GM23338 (cell line): ENCODE measurements around the gene GTF2E1. TPM values are rescaled to one million over a fixed set of nuclear protein-coding genes. Genes with fewer than 3 reads are reported as not detected.

Experiments
- ATAC-seq: fragments of 200-7000 bp; cut with Tn5 transposase; 3 replicates; pipeline ENCODE4 v1.9.1; 2020
- DNase-seq: peaks from one replicate; pipeline ENCODE4 v3.0.0-alpha.2; 2015; ENCODE audit warnings: low spot score
- H2AFZ ChIP-seq: fragments of 200-600 bp; sonication (generic); 2 replicates; pipeline ENCODE4 v1.8.0; 2016; ENCODE audit warnings: antibody characterized with exemption, mild to moderate bottlenecking, moderate library complexity
- H3F3A ChIP-seq: fragments of 200-600 bp; sonication (generic); replicated peaks from 2 replicates; pipeline ENCODE4 v1.8.0; 2017; ENCODE audit warnings: antibody characterized with exemption, mixed run types, low read depth
- H3K27ac ChIP-seq: fragments of 200-600 bp; sonication (generic); 2 replicates; pipeline ENCODE4 v1.6.1; 2016; ENCODE audit warnings: low read depth
- H3K27me3 ChIP-seq: fragments of 200-600 bp; sonication (generic); 2 replicates; pipeline ENCODE4 v1.8.0; 2016; ENCODE audit warnings: mild to moderate bottlenecking, mixed run types, moderate library complexity; ENCODE audit not compliant: insufficient read depth
- H3K36me3 ChIP-seq: fragments of 200-600 bp; sonication (generic); 2 replicates; pipeline ENCODE4 v1.8.0; 2016; ENCODE audit warnings: mild to moderate bottlenecking; ENCODE audit not compliant: insufficient read depth
- H3K4me1 ChIP-seq: fragments of 200-600 bp; sonication (generic); 2 replicates; pipeline ENCODE4 v1.8.0; 2016; ENCODE audit warnings: mild to moderate bottlenecking, moderate library complexity; ENCODE audit not compliant: insufficient read depth
- H3K4me2 ChIP-seq: fragments of 200-600 bp; sonication (generic); 2 replicates; pipeline ENCODE4 v1.7.1; 2017; ENCODE audit warnings: mixed run types
- H3K4me3 ChIP-seq: fragments of 200-600 bp; sonication (generic); 2 replicates; pipeline ENCODE4 v1.6.1; 2016; ENCODE audit warnings: mixed run types
- H3K79me2 ChIP-seq: fragments of 200-600 bp; sonication (generic); replicated peaks from 2 replicates; pipeline ENCODE4 v1.8.0; 2017; ENCODE audit warnings: mild to moderate bottlenecking; ENCODE audit not compliant: insufficient read depth
- H3K9me2 ChIP-seq: fragments of 200-600 bp; sonication (generic); 2 replicates; pipeline ENCODE4 v1.8.0; 2017; ENCODE audit not compliant: insufficient read depth
- H4K20me1 ChIP-seq: fragments of 200-600 bp; sonication (generic); replicated peaks from 2 replicates; pipeline ENCODE4 v1.8.0; 2017; ENCODE audit warnings: mild to moderate bottlenecking; ENCODE audit not compliant: insufficient read depth
- H3K27ac Mint-ChIP-seq: 2 replicates; pipeline ENCODE4 v1.8.0; 2020; ENCODE audit warnings: inconsistent platforms, mild to moderate bottlenecking, moderate library complexity, mixed read lengths
- H3K27me3 Mint-ChIP-seq: 3 replicates; pipeline ENCODE4 v1.8.0; 2022; ENCODE audit warnings: low read depth, mild to moderate bottlenecking, moderate library complexity, mixed read lengths, inconsistent platforms; ENCODE audit not compliant: insufficient read depth, poor library complexity
- H3K36me3 Mint-ChIP-seq: 3 replicates; pipeline ENCODE4 v1.8.0; 2021; ENCODE audit warnings: low read depth, mild to moderate bottlenecking, inconsistent platforms, moderate library complexity, mixed read lengths
- H3K4me1 Mint-ChIP-seq: 3 replicates; pipeline ENCODE4 v1.8.0; 2020; ENCODE audit warnings: mild to moderate bottlenecking, inconsistent platforms, mixed read lengths
- H3K4me3 Mint-ChIP-seq: 3 replicates; pipeline ENCODE4 v1.8.0; 2021; ENCODE audit warnings: moderate library complexity, mild to moderate bottlenecking, inconsistent platforms, mixed read lengths
- H3K9me3 Mint-ChIP-seq: 3 replicates; pipeline ENCODE4 v1.8.0; 2020; ENCODE audit warnings: moderate library complexity, mild to moderate bottlenecking, inconsistent platforms, mixed read lengths
- CREB1 ChIP-seq: fragments of 250-450 bp; sonication (Bioruptor Pico); IDR thresholded peaks from 2 replicates; pipeline ENCODE4 v1.5.0; 2020; ENCODE audit warnings: low read depth, mild to moderate bottlenecking, moderate library complexity
- CTCF ChIP-seq, 2 experiments: fragments of 200-600 bp in 1 of 2; sonication (generic) in 1 of 2; conservative IDR thresholded peaks; 2 replicates each; pipeline versions ENCODE4 v1.5.1 to v1.6.1; 2016 to 2017; ENCODE audit warnings: antibody characterized with exemption in 2 of 2, low read depth in 2 of 2, mild to moderate bottlenecking in 2 of 2, moderate library complexity in 1 of 2
- ETS1 ChIP-seq: IDR thresholded peaks from 2 replicates; pipeline ENCODE4 v1.6.1; 2016; ENCODE audit warnings: antibody characterized with exemption
- EZH2phosphoT487 ChIP-seq: fragments of 200-600 bp; sonication (generic); IDR thresholded peaks from one replicate; pipeline ENCODE4 v1.8.1; 2018; ENCODE audit warnings: antibody characterized with exemption; ENCODE audit not compliant: unreplicated experiment
- JUNB ChIP-seq: IDR thresholded peaks from one replicate; pipeline ENCODE4 v1.6.1; 2016; ENCODE audit warnings: antibody characterized with exemption; ENCODE audit not compliant: unreplicated experiment
- NANOG ChIP-seq: IDR thresholded peaks from 2 replicates; pipeline ENCODE4 v1.6.1; 2016; ENCODE audit warnings: antibody characterized with exemption, borderline replicate concordance
- POLR2AphosphoS5 ChIP-seq: IDR thresholded peaks from 2 replicates; pipeline ENCODE4 v1.6.1; 2016; ENCODE audit warnings: antibody characterized with exemption, low read depth
- STAT1 ChIP-seq: IDR thresholded peaks from one replicate; pipeline ENCODE4 v1.6.1; 2016; ENCODE audit warnings: antibody characterized with exemption; ENCODE audit not compliant: unreplicated experiment
- ZNF114 ChIP-seq: fragments of 250-450 bp; sonication (Bioruptor Pico); IDR thresholded peaks from 2 replicates; pipeline ENCODE4 v1.5.0; 2020; ENCODE audit warnings: mild to moderate bottlenecking, moderate library complexity
- ZNF331 ChIP-seq: fragments of 250-450 bp; sonication (Bioruptor Pico); IDR thresholded peaks from 2 replicates; pipeline ENCODE4 v1.5.0; 2020; ENCODE audit warnings: low read depth, mild to moderate bottlenecking, moderate library complexity
- ZNF462 ChIP-seq: fragments of 250-450 bp; sonication (Bioruptor Pico); IDR thresholded peaks from 2 replicates; pipeline ENCODE4 v1.5.0; 2020; ENCODE audit warnings: mild to moderate bottlenecking, moderate library complexity
- polyA plus RNA-seq: library from polyadenylated mRNA; unstranded; fragments of >200 nt; fragmentation: Nextera tagmentation; extraction: Ambion mirVana; gene quantifications from 2 replicates; pipeline ENCODE4 v1.2.1, GENCODE V29; 2016
- total RNA-seq: library from RNA; depleted of rRNA; stranded (reverse); fragments of >200 nt; shearing (Covaris generic); gene quantifications from 2 replicates; pipeline ENCODE4 v1.2.3, GENCODE V29; 2014

GTF2E1 gene
- total and polyA plus RNA-seq, 2 experiments from 2014 or later = 24.3 to 69.0 TPM

- Histone ChIP-seq H3K27ac (no peak overlapping the region), H3K9me2 (no peaks in the 10 kb centered on the region), H3K36me3 (no peaks in the 10 kb centered on the region), H3K4me2 (no peak overlapping the region), H4K20me1 (no peaks in the 10 kb centered on the region), H3K4me1 (no peaks in the 10 kb centered on the region), H3K79me2 (no peaks in the 10 kb centered on the region), H3K27me3 (no peaks in the 10 kb centered on the region), H3F3A (no peaks in the 10 kb centered on the region), H3K4me3 (no peak overlapping the region), H2AFZ (no peak overlapping the region)
- no peak for DNase-seq
- Mint-ChIP-seq H3K27me3 (peaks cover 2% of the 10 kb centered on the region), H3K4me1 (peaks cover 2% of the 10 kb centered on the region; the same call in 2 of the 3 replicates), H3K27ac (no peak overlapping the region), H3K9me3 (no peaks in the 10 kb centered on the region; the same call in 1 of the 3 replicates), H3K36me3 (peaks cover 21% of the 10 kb centered on the region; the same call in 2 of the 3 replicates), H3K4me3 (no peak overlapping the region)
- TF ChIP-seq ZNF462 (CRISPR knock-in tag) (no peak), CTCF (conservative IDR thresholded peaks at IDR 0.05; ENCODE audit: low read depth in 2 of 2) (no peak), STAT1 (no peak), CREB1 (CRISPR knock-in tag) (no peak), ZNF331 (no peak), ETS1 (no peak), ZNF114 (CRISPR knock-in tag) (no peak), EZH2phosphoT487 (no peak), NANOG (no peak), JUNB (no peak), POLR2AphosphoS5 (no peak)
- no peak for ATAC-seq
Measured at GRCh38 chr3:120705884-120706582, 36.5 kb upstream of the GTF2E1 start.
